ENCODE results near the gene SLC43A2.
A peak's percentile ranks its signal among the peaks of the same experiment; 100 is the strongest.
"Not testable (repeated sequence)": the region's sequence is repeated elsewhere in the genome, so short reads cannot be mapped to it uniquely, and the experiment has no call there.

Gene SLC43A2

GRCh38 chr17:1573932-1574696, 54.5 kb downstream of the SLC43A2 start:
- H3K4me1 ChIP-seq: peaks cover 8% of the 10 kb centered on the region
- H3K9ac ChIP-seq: no peak overlapping the region
- H2AFZ ChIP-seq: no peak overlapping the region

DNA sequence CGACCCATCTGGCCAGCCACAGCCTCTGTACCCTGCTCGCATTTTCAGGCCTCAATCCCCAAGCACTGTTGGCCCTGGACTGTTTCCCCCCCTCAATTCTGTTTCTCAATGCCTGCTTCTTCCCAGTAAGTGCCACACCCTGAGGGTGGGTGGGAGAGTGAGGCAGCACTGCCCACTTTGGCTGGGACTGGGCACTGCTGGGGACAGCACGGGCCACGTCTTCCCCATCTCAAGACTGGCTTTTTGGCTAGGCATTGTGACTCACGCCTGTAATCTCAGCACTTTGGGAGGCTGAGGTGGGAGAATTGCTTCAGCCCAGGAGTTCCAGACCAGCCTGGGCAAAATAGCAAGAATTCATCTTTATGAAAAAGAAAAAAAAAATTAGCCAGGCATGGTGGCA, 56.0 kb downstream of the SLC43A2 start:
- H3K4me1 ChIP-seq; H3K9ac ChIP-seq; H3K4me3 ChIP-seq (ENCODE audit: low read depth, low read length); H3K4me2 ChIP-seq (ENCODE audit: low read length); H2AFZ ChIP-seq; H3K36me3 ChIP-seq (ENCODE audit: control insufficient read depth, insufficient read depth, low read length); H3K27me3 ChIP-seq (ENCODE audit: control insufficient read depth, insufficient read depth, low read length); H3K79me2 ChIP-seq; H3K9me3 ChIP-seq (ENCODE audit: control insufficient read depth, low read length); H3K27ac ChIP-seq: not testable (repeated sequence)

More at GRCh38 chr17:1573932-1574696, 54.5 kb downstream of the SLC43A2 start:
- TF ChIP-seq CTCF (IDR thresholded peaks at IDR 0.05): peak; percentile 97
- no peaks in the 10 kb centered on the region for H3K36me3 ChIP-seq (ENCODE audit: control insufficient read depth, insufficient read depth, low read length)
- H3K27me3 ChIP-seq (ENCODE audit: control insufficient read depth, insufficient read depth, low read length): no peaks in the 10 kb centered on the region
- no peaks in the 10 kb centered on the region for H3K79me2 ChIP-seq
- no peak overlapping the region for H3K27ac ChIP-seq
- no peak overlapping the region for H3K4me2 ChIP-seq (ENCODE audit: low read length)
- H3K4me3 ChIP-seq (ENCODE audit: low read depth, low read length): no peak overlapping the region
- no peaks in the 10 kb centered on the region for H3K9me3 ChIP-seq (ENCODE audit: control insufficient read depth, low read length)

- no peaks in the 10 kb centered on the region for H3K27me3 ChIP-seq (ENCODE audit: control insufficient read depth, insufficient read depth, low read length)
- no peak overlapping the region for H3K9ac ChIP-seq
- H3K79me2 ChIP-seq: no peaks in the 10 kb centered on the region
- H3K9me3 ChIP-seq (ENCODE audit: control insufficient read depth, low read length): no peaks in the 10 kb centered on the region
- H3K36me3 ChIP-seq (ENCODE audit: control insufficient read depth, insufficient read depth, low read length): no peaks in the 10 kb centered on the region
- no peak overlapping the region for H3K4me3 ChIP-seq (ENCODE audit: low read depth, low read length)
- H3K27ac ChIP-seq: no peak overlapping the region
- TF ChIP-seq CTCF (IDR thresholded peaks at IDR 0.05): no peak
- H3K4me2 ChIP-seq (ENCODE audit: low read length): no peak overlapping the region
- no peak overlapping the region for H2AFZ ChIP-seq
- peaks cover 8% of the 10 kb centered on the region for H3K4me1 ChIP-seq
Measured at GRCh38 chr17:1571341-1571704, 57.3 kb downstream of the SLC43A2 start.

GRCh38 chr17:1568950-1569810, 59.5 kb downstream of the SLC43A2 start:
- no peaks in the 10 kb centered on the region for H3K27me3 ChIP-seq (ENCODE audit: control insufficient read depth, insufficient read depth, low read length)
- H3K4me1 ChIP-seq: peaks cover 8% of the 10 kb centered on the region
- TF ChIP-seq CTCF (IDR thresholded peaks at IDR 0.05): no peak
- H3K27ac ChIP-seq: no peak overlapping the region
- H3K9me3 ChIP-seq (ENCODE audit: control insufficient read depth, low read length): no peaks in the 10 kb centered on the region
- no peaks in the 10 kb centered on the region for H3K79me2 ChIP-seq
- H3K9ac ChIP-seq: no peak overlapping the region
- no peaks in the 10 kb centered on the region for H3K36me3 ChIP-seq (ENCODE audit: control insufficient read depth, insufficient read depth, low read length)
- H3K4me2 ChIP-seq (ENCODE audit: low read length): no peak overlapping the region
- H2AFZ ChIP-seq: no peak overlapping the region
- H3K4me3 ChIP-seq (ENCODE audit: low read depth, low read length): no peak overlapping the region

DNA sequence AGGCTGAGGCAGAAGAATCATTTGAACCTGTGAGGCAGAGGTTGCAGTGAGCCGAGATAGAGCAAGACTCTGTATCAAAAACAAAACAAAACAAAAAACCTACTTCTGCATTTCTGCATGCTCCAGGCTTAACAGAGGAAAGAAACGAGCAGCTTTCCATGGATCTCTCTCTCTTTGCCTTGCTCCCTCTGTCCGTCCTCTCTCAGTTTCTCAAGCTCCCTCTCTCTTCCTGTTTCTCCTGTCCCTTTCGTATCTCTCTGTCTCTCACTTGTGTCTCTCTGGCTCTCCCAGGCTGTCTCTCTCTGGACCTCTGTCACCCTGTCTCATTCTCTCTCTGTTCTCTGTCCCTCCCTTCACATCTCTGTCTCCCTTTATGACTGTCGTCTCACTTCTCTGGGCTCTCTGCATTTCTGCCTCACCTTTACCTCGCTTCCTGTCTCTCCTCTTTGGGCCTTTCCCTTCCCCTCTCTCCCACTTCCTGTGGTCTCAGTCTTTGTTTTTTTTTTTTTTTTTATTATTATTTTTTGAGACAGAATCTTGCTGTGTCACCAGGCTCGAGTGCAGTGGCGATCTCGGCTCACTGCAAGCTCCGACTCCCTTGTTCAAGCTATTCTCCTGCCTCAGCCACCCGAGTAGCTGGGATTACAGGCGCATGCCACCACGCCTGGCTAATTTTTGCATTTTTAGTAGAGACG, 62.0 kb downstream of the SLC43A2 start:
- H3K9me3 ChIP-seq (ENCODE audit: control insufficient read depth, low read length): no peaks in the 10 kb centered on the region
- no peaks in the 10 kb centered on the region for H3K27me3 ChIP-seq (ENCODE audit: control insufficient read depth, insufficient read depth, low read length)
- no peak overlapping the region for H3K4me3 ChIP-seq (ENCODE audit: low read depth, low read length)
- H3K36me3 ChIP-seq (ENCODE audit: control insufficient read depth, insufficient read depth, low read length): no peaks in the 10 kb centered on the region
- H3K9ac ChIP-seq: no peak overlapping the region
- H3K79me2 ChIP-seq: peaks cover 3% of the 10 kb centered on the region
- H3K4me1 ChIP-seq: peaks cover 3% of the 10 kb centered on the region
- H3K4me2 ChIP-seq (ENCODE audit: low read length): no peak overlapping the region
- no peak overlapping the region for H3K27ac ChIP-seq
- peak overlapping the region; percentile 38 for H2AFZ ChIP-seq
- TF ChIP-seq CTCF (IDR thresholded peaks at IDR 0.05): no peak

All from parathyroid adenoma (tissue), 2 donors.